LNCaP clone FGC (cell line): ENCODE measurements around the gene LCP2.

Experiments
- DNase-seq: peaks from one replicate; pipeline ENCODE4 v3.0.0-alpha.2; 2011; ENCODE audit warnings: low read depth
- H3K4me3 ChIP-seq: 2 replicates; pipeline ENCODE4 v1.5.1; 2011; ENCODE audit warnings: mild to moderate bottlenecking, low read depth, low read length, control low read depth
- CTCF ChIP-seq: IDR thresholded peaks from 2 replicates; pipeline ENCODE4 v1.5.1; 2012; ENCODE audit warnings: mild to moderate bottlenecking; ENCODE audit not compliant: control insufficient read depth, insufficient read depth; ENCODE audit errors: extremely low read depth

Gene LCP2

GRCh38 chr5:170201311-170201710 lies 96.3 kb downstream of the LCP2 start:
- no peak for TF ChIP-seq CTCF
- DNase-seq: no peak
- H3K4me3 ChIP-seq: no peak overlapping the region

DNA sequence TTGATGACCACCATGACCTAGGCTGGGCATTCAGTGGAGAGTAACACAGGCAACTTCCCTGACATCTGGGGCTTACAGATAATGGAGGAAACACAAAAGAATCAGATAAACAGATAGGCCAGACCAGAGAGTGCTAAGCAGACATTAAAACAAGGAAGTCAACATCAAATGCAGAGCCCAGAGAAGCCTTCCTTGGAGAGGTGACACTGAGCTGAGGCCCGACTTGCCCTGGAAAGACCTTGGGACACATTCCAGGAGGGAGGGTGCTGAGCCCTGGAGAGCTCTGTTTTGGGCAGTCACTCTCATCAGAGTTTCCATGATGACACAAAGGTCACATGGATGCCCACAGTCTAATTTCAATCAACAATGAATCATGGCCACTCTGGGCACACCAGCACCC lies 96.7 kb downstream of the LCP2 start:
- no peak overlapping the region for H3K4me3 ChIP-seq
- no peak for TF ChIP-seq CTCF
- DNase-seq: no peak
